ENCODE results near the gene ZFC3H1.
"Not testable (repeated sequence)": the region's sequence is repeated elsewhere in the genome, so short reads cannot be mapped to it uniquely, and the experiment has no call there.

Gene ZFC3H1

DNA sequence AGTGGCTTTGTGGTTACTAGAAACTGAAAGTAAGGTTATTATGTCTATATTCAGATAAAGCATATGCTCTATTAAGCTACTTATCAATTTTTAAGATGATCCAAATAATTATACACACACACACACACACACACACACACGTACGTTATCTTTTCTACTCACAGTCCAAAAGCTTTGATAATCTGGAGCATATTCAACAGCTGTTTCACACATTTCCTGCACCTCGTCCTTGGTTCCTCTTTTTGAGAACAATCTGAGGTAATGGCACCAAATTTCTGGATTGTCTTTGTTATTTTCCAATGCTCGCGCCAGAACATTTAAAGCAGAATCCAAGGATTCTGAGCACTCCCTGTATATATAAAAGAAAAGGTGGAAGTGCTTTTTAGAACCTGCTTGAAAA lies 37.5 kb downstream of the ZFC3H1 start:
- DNase-seq, result no peak

DNA sequence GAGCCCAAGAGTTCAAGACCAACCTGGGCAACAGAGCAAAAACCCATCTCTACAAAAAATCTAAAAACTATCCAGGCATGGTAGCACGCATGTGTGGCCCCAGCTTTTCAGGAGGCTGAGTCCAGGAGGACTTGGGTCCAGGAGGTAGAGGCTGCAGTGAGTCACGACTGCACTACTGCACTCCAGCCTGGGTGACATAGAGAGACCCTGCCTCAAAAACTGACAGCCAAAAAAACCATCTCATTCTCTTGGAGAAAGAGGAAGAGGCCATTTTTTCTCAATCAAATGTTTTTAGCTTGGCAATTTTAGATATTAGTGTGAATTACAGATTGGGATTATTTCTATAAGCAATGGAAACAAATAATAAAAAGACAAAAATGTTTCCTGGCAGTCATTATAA lies 38.2 kb downstream of the ZFC3H1 start:
- no peak for DNase-seq

DNA sequence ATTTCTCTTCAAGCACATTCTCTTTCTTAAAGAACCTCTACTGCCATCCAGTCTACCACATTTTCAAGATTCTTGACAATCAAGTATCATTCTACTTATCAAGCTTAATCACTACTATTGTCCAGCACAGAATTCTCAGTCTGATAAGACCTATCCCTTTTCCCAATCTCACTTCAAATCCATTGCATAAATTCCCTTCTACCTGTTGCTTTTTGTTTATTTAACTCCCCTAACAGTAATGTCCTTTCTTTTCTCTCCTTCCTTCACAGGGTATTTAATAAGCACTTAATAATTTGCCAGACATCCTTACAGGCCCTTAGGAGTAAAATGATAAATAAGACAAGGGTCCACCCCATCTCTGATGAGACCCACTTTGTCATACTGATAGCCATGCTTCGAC lies 41.7 kb downstream of the ZFC3H1 start:
- no peak for DNase-seq

DNA sequence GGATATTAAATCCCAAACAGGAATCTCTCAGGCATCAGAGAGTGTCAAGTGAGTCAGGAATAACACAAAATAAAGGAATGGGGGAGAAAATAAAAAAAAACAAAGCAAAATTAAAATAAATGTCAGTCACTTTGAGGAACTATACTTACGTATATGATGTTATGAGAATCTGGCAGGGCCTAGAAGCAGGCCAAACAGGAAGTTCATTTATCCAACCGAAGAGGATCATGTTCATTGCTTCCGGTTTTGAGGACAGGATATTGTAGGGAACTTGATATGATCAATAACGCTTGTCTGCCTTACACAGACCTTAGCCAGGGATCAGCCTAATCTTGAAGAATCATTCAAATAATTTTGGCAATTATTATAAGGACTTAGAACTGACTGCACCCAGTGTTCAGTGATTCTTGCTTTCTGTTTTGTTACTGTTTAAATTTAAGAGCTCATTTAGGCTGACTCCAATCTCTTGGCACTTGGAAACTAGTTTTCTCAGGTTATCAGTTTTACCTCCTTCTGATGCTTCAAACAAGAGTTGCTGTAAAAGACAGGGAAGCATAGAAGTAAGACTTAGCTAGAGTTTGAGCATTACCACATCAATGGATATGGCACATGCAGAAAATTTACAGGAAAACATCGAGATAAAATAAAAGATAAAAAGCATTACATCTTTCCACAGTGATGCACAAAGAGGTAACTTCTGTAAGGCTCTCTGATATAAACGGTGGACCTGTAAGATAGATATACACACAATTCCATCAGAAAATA lies 53.4 kb downstream of the ZFC3H1 start:
- DNase-seq, result no peak

DNA sequence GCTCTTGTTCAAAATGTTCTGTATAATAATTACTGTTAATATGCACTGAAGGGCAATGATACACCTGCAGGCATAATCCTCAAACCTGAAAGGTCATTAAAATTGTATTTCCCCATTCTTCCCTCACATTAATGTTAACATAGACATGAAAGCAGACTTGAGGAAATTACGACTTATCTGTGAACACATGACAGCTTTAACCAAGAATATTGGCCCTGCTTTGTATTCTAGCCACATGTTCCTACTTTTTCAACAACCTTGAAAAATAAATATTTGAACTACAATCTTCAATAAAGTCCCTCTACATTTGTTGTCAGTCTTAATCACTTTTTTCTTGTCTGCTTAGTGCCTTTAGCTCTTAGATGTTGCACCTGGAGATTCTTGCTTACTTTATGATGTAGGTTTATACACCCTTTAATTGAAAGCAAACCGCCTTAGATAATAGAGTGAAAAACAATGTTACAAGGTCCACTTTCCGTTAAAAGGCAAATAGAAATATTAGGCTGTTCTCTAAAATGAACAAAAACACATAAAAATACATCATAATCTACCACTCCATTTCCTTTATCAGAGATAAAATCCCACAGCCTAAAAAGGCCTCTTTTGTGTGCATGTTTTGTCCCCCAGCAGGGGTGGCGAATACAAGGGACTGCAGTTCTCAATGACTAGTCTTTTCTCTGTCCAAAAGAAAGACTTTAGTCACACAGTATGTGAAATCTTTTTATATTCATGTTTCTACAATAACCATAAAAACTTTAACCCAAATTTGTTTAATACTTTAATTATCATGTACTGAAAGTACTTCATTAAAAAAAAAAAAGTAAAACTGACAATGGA lies 55.9 kb downstream of the ZFC3H1 start:
- DNase-seq, result peak; percentile 57 to 62

DNA sequence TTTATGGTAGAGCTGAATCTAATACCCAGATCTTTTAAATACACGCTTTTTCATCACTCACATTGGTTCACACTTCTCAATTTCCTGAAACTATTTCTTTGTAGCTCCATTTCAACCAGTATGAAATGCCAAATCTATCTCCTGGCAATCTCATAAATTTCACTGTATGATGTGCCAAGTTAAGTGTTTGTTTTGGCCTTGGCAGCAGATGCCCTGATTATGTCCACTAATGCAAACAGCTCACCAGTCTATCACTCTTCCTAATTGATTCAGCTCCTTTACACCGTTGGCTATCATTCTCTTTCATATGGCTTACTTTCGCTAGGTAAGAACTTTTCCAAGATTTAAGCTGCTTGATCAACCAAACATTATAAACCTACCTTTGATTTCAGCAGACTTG lies 58.6 kb downstream of the ZFC3H1 start:
- no peak for DNase-seq

DNA sequence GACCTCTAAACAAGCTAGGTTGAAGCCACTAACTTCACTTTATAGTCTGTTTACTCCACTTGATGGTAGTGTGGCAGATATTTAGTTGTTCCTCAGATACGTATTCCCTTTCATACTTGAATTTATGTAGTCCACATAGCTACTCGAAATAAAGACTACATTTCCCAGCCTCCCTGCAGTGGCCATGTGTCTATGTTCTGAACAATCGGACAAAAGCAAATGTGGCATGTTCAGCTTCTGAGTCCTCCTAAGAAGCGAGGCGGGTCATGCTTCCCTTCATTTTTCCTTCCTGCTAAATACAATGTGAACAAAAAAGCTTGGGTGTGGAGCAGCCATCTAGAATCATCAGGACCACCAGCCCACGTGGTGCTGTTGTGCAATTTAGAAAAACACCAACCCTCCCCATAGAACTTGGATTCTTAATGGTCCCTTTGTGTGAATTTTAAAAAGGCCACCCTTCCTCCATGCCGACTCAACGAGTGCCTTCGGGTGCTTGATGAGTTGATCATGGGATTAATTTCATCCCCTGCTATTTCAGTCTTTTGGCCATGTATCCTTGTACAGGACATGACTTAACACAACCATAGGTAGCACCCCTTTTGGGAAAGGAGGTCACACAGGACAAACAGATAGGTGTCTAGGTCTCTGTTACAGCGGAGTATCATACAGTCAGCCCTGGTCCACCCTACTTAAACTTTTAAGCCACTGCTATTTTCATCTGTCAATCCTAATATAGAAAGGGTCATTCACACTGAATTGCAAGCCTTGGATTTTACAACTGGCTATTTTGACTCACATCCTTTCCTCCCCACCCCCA lies 60.7 kb downstream of the ZFC3H1 start:
- no peak for DNase-seq

DNA sequence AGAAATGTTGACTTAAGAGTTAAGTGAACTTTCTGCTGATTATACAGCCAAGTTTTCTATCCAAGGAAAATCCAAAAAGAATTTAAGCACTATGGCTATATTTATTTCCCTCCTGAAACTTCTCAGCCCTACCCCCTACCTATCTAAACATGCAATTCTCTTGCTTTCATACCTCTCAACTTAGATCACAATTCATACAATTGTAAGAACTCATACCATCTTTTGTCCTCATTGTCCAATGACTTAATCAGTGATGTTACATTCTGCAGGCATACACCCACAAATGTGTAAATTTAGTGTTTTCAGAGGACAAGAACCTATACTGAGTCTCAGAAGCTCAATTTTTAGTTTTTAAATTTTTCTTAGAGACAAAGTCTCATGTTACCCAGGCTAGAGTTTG lies 62.1 kb downstream of the ZFC3H1 start:
- DNase-seq, result no peak

DNA sequence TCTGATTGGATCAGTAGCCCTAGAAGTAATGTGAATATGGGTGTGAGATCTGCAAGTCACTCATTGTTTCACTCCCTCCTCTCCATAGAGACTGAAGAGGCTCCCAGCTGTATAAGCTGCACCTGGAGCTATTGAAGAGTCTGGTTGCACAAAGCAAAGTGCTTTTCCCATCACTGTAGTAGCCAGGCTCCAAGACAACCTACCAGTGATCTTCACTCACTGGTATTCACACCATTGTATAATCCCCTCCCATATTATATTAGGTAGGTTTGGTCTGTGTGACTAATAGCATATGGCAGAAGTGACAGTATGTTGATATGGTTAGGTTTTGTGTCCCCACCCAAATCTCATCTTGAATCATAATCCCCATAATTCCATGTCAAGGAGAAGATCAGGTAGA lies 64.4 kb downstream of the ZFC3H1 start:
- no peak for DNase-seq

DNA sequence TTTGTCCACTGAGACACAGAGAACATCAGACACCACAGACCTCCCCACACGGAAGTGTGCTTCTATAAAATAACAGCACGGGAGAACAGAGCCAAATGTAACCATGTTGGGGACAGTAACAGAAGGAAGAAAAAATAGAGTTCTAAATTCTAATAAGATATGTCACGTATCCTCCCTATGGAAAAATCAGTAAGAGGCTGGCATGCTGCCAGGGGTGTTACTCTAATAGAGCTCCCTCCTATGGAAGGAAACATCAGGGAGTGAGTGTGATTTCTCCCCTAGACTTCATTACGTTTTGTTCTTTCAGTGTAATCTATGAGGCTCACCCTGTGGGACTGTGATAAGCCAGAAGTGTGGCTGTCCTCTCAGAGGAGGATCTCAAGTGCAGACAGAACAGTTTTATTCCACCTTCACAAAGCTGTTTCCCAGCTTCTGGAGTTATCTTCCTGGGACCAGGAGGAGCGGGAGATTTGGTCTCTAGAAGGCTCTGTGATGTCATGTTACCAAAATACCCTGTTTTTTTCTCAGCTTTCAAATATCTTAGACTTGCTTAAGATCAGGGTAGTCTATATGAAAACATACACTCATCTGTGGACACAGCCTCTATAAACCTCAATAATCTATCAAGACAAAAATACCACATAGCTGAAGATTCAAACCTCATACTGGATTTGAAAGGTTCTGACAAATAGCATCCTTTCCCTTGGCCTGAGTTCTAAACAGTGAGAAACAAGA lies 69.3 kb downstream of the ZFC3H1 start:
- no peak for DNase-seq

DNA sequence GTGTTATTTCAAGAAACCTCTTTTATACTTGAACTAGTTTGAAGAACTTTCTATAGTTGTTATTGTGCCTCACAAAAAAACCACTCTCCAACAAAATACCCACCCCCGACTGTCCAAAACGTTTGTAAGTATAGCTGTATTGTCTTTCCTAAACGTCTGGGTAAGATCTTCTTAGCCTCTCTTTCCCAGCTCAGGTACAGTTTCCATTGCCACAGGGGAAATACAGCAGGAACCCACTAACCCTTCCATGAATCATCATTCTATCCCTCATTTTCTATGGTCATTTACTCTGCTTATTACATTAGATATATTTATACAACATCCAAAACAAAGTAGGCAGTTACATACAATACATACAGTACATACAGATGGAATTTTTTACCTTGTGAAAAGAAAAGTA lies 70.8 kb downstream of the ZFC3H1 start:
- DNase-seq, result no peak

DNA sequence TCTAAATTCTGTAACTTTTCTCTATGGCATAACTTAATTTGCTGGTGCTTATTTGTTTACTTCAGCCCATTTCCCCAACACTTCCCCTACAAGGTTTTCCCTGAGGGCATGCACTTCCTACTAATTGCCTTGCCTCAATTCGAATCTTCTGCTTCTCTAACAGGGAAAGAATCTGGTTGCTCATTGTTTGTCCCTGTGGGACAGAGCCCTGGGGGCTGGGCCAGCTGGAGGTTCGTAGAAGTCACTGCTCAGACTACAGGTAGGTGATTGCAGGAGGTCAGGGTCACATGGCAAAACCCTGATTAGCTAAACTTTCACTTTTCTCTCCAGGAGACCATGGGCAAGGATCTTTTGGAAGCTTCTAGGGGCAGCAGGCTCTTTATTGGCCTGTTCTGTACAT lies 72.0 kb downstream of the ZFC3H1 start:
- DNase-seq, result no peak

DNA sequence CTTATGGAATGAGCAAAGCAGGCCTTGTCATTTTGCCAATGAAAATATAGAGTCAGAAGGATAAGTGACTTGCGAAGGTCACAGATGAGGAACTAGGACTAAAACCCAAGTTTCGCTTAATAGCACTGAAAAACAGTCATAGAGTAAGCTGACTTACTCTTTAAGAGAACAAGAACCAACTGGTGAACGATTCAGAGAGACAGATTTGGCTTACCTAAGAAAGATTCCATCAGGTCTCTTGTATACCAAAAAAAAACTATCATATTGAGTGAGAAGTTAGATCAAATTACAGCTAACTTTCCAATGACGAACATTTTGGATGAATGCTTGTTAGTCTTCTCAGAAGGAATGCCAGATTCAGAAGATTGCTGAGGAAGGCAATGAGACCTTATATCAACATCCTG lies 74.2 kb downstream of the ZFC3H1 start:
- no peak for DNase-seq

DNA sequence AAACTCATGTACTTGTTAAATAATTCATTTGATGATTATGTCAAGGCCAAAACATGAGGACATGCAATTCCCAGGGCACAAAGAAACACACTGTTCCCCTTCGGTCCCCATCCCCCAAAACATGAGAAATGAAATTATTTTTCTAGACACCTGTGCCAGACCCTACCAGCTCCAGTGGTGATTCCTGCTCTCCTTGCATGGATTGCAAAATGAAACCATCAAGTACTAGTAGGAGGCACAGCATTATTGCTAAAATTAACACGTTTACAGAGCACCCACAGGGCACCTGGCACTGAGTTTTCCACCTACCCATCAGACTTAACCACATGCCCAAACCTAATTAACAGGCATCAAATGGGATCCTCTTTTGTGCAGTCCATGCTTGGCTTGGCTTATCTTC lies 76.6 kb downstream of the ZFC3H1 start:
- DNase-seq, result no peak

DNA sequence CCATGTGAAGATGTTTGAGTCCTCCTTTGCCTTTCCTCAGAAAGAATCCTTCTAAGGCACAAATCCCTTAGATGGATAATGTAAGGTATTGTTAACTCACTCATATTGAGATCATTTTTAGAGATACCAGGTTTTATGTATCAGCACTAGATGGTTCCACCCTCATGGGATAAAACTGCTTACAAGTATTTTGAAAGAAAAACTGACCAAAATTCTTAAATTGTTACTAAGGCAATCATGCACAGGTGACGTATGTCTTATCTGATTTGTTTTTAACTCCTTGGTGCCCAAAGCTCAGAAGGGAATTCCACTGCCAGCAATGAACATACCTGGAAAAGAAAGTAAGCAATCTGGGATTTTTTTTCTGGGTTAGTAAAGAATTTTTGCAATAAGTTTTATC lies 78.4 kb downstream of the ZFC3H1 start:
- DNase-seq, result no peak

DNA sequence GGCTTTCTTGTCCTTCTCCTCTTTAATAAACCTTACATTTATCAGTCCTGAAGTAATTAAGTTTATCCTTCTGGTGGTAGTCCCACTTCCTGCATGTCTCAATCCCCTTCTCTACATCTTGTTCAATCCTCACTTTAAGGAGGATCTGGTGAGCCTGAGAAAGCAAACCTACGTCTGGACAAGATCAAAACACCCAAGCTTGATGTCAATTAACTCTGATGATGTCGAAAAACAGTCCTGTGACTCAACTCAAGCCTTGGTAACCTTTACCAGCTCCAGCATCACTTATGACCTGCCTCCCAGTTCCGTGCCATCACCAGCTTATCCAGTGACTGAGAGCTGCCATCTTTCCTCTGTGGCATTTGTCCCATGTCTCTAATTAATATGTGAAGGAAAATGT lies 79.3 kb downstream of the ZFC3H1 start:
- no peak for DNase-seq

DNA sequence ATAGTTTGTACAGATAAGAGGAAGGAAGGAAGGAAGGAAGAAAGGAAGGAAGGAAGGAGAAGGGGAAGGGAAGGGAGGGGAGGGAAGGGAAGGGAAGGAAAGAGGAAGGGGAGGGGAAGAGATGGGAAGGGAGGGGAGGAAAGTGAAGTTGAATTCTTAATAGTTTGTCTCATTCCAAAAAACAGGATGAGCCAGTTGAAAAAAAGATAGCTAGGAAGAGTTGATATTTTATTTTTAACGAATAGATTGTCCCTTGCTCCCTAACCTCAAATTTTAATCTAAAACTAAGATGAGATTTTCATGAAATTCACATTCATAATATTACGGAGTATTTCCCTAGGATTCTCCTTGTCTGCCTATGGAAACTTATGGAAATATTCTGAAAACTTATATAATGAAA lies 80.7 kb downstream of the ZFC3H1 start:
- DNase-seq, result no peak

DNA sequence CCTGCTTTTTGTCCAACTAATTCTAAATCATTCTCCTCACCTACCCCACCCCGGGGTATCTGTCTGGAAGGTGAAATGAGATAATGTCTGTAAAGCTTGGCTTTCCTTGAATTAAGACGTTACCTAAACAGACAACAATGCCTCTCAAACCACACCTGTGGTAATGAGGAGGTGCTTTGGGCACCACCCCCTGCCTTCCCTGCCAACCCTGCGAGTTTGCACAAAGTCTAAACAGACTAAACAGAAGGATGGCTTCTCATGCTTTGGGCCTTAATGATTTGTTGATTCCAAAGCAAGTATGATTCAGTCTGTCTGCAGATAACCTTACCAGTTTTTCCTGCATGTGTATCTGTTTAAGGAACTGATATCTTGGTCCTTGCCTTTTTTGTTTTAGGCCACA lies 82.4 kb downstream of the ZFC3H1 start:
- DNase-seq, result no peak

DNA sequence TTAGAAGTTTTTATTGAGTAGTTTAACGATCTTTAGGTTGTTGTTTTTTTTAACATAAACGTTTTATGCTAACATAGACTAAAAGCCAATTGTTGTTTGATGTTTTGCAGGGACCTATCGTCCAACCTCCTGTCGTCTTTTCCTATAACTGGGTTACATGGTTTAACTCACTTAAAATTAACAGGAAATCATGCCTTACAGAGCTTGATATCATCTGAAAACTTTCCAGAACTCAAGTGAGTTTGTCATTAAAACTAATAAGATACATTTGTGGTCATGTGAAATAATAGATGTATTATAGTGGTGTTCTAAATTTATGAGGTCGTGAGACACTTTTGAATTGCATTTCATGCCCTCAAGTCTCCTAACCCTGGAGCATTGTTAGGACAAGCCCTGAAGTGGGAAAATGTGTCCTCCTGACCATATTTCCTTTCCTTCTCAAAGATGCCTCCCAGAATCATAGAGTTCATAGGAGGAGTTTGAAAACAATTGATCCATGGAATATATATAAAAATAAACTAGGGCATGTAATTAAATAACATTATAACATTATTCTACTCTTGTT lies 84.9 kb downstream of the ZFC3H1 start:
- DNase-seq, result no peak

DNA sequence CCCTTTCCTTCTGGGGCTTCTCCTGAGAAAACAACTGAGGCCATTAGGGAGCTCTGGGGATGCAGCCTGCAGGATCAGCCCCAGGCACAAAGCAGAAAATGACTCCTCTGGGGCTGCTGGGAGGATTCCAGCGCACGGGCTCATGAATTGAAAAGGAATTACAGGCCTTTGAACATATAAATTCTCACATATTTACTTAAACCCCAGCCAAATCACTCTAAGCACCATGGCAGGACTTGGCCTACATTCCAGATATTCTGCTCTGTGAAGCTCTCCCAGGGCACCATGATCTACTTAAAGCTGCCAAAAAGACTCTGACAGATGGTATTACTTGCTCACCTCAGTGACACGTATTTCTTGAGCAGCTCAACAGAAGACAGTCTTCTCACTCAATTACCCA lies 87.2 kb downstream of the ZFC3H1 start:
- no peak for DNase-seq

DNA sequence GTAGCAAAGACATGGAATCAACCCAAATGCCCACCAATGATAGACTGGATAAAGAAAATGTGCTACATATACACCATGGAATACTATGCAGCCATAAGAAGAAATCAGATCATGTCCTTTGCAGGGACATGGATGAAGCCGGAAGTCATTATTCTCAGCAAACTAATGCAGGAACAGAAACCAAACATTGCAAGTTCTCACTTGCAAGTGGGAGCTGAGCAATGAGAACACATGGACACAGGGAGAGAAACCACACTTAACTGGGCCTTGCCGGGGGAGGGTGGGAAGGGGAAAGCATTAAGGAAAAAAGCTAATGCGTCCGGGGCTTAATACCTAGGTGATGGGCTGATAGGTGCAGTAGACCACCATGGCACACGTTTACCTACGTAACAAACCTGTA lies 93.8 kb downstream of the ZFC3H1 start:
- not testable (repeated sequence) for DNase-seq

DNA sequence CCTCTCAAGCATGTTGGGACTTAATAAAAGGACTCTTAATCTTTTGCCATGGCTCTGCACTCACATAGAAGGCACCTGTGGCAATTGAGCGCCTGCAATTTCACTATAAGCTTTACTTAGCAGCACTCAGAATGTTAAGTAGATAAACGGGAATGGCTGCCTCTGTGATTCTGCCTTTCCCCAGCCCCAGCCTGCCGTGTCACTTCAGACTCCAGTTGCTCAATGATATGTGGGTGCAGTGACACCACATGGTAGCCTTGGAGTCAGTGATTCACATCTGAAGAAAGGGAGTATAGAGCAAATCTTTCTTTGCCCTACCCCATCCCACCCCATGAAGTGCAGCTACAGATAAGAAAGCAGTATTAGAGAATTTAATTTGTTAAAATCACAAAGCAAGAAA lies 96.1 kb downstream of the ZFC3H1 start:
- DNase-seq, result no peak

DNA sequence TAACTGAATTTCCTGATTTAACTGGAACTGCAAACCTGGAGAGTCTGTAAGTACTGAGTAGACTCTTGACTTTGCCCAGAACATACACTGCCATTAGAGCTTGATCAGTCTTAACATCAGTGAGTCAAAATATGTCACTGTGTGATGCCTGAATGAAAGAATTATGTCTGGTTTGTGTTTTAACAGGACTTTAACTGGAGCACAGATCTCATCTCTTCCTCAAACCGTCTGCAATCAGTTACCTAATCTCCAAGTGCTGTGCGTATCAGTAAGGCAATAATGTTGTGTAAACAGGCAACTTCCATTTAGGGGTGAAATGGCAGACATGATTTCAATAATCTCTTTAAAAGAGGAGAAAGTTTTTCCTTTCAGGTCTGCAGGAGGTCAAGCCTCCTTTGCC lies 97.0 kb downstream of the ZFC3H1 start:
- no peak for DNase-seq

All from NCI-H1930 (cell line).